Sigmoid colon (tissue), 7 donors: ENCODE results near the gene GCSAM. TPM values are rescaled to one million over a fixed set of nuclear protein-coding genes. Genes with fewer than 3 reads are reported as not detected.

Source experiments
- DNase-seq: peaks from one replicate; pipeline ENCODE4 v3.0.0-alpha.2; 2019
- H3K27ac ChIP-seq, 4 donors: fragments of 200-600 bp; sonication (generic); one replicate each; pipeline ENCODE4 v1.5.1; 2016 to 2019; ENCODE audit warnings: mild to moderate bottlenecking in 1 of 4
- H3K27me3 ChIP-seq, 3 donors: fragments of 200-600 bp; sonication (generic); one replicate each; pipeline ENCODE4 v1.5.1; 2019; ENCODE audit warnings: mild to moderate bottlenecking in 1 of 3
- H3K36me3 ChIP-seq, 4 donors: fragments of 200-600 bp; sonication (generic); one replicate each; pipeline ENCODE4 v1.5.1; 2016 to 2019
- H3K4me1 ChIP-seq, 4 donors: fragments of 200-600 bp; sonication (generic); one replicate each; pipeline ENCODE4 v1.5.1; 2017 to 2019
- H3K4me3 ChIP-seq, 4 donors: fragments of 200-600 bp; sonication (generic); one replicate each; pipeline ENCODE4 v1.5.1; 2017 to 2019; ENCODE audit warnings: mild to moderate bottlenecking in 2 of 4, moderate library complexity in 1 of 4
- H3K9me3 ChIP-seq, 4 donors: fragments of 200-600 bp in 3 of 4; sonication (generic) in 3 of 4; one replicate each; pipeline versions ENCODE4 v1.5.1 to v1.6.1; 2013 to 2019
- CTCF ChIP-seq, 4 experiments: fragments of 450-650 bp in 3 of 4; fragments of 200-600 bp in 1 of 4; IDR thresholded peaks; one replicate each; pipeline ENCODE4 v1.5.1; 2016 to 2019; ENCODE audit warnings: antibody characterized with exemption in 4 of 4, mild to moderate bottlenecking in 3 of 4, moderate library complexity in 2 of 4
- EP300 ChIP-seq, 4 donors: sonication (generic); formaldehyde crosslinking; IDR thresholded peaks; one replicate each; pipeline ENCODE4 v1.6.1; 2017; ENCODE audit warnings: antibody characterized with exemption in 4 of 4
- POLR2A ChIP-seq, 2 donors: fragments of 450-650 bp; IDR thresholded peaks; one replicate each; pipeline ENCODE4 v1.6.1; 2016; ENCODE audit warnings: antibody characterized with exemption in 2 of 2, mild to moderate bottlenecking in 2 of 2, moderate library complexity in 2 of 2
- POLR2AphosphoS5 ChIP-seq, 4 donors: sonication (generic); formaldehyde crosslinking; IDR thresholded peaks; one replicate each; pipeline ENCODE4 v1.6.1; 2017; ENCODE audit warnings: antibody characterized with exemption in 4 of 4
- WGBS, 2 donors: extraction: QIAGEN DNeasy Blood & Tissue Kit; methylation state at CpG; one replicate each; pipeline ENCODE4 v1.1.7; 2013; 5-methylcytosine and 5-hydroxymethylcytosine counted together
- intact Hi-C: fragments of 100-400 bp; cut with DNase I; formaldehyde crosslinking; loops from one replicate; pipeline ENCODE4 v1.15.1; 2023
- polyA plus RNA-seq, 3 donors: library from polyadenylated mRNA; stranded (reverse); fragments of 200-250 nt; gene quantifications; one replicate each; pipeline ENCODE4 v1.2.3, GENCODE V29; 2013
- total RNA-seq, 4 donors: library from RNA; depleted of rRNA; stranded (reverse); fragments of >200 nt; gene quantifications; one replicate each; pipeline ENCODE4 v1.1.0, GENCODE V29; 2016
- donor health status: healthy with polysubstance abuse.
- donor health status: Bipolar disorder and iron deficiency.
- donor health status: healthy.

Gene GCSAM
- total and polyA plus RNA-seq, 7 donors = 0.69 to 8.4 TPM; not detected in 5

- no peak overlapping the region for H3K4me3 ChIP-seq
- TF ChIP-seq EP300 (IDR thresholded peaks at IDR 0.05) (no peak), POLR2AphosphoS5 (IDR thresholded peaks at IDR 0.05) (no peak), CTCF (IDR thresholded peaks at IDR 0.05) (no peak), POLR2A (IDR thresholded peaks at IDR 0.05) (no peak)
- no peaks in the 10 kb centered on the region for H3K36me3 ChIP-seq
- no peak for DNase-seq
- no peaks in the 10 kb centered on the region for H3K9me3 ChIP-seq
- no peaks in the 10 kb centered on the region for H3K27me3 ChIP-seq
- H3K4me1 ChIP-seq = no peaks in the 10 kb centered on the region
- intact Hi-C loops = no loop called here
- no peak overlapping the region for H3K27ac ChIP-seq
- 23 to 63% methylated on average over 8 of the region's 8 CpGs for WGBS, 2 donors
These were observed 1.5 kb upstream of the GCSAM start for GRCh38 chr3:112134335-112135124.

GRCh38 chr3:112133626-112134334 lies 732 bp upstream of the GCSAM start:
- Histone ChIP-seq H3K27me3 (no peaks in the 10 kb centered on the region), H3K27ac (no peak overlapping the region), H3K4me3 (no peak overlapping the region), H3K4me1 (no peaks in the 10 kb centered on the region), H3K36me3 (no peaks in the 10 kb centered on the region), H3K9me3 (no peaks in the 10 kb centered on the region)
- DNase-seq = no peak
- WGBS, 2 donors = 87 to 89% methylated on average over 5 of the region's 5 CpGs
- intact Hi-C loops = no loop called here
- TF ChIP-seq EP300 (IDR thresholded peaks at IDR 0.05) = no peak
- no peak for TF ChIP-seq POLR2AphosphoS5 (IDR thresholded peaks at IDR 0.05)
- no peak for TF ChIP-seq CTCF (IDR thresholded peaks at IDR 0.05)

- Histone ChIP-seq H3K9me3 (no peaks in the 10 kb centered on the region), H3K27me3 (no peaks in the 10 kb centered on the region), H3K36me3 (no peaks in the 10 kb centered on the region), H3K4me1 (no peaks in the 10 kb centered on the region), H3K4me3 (no peak overlapping the region), H3K27ac (no peak overlapping the region)
- DNase-seq = no peak
- TF ChIP-seq POLR2AphosphoS5 (IDR thresholded peaks at IDR 0.05) (no peak), CTCF (IDR thresholded peaks at IDR 0.05) (no peak), EP300 (IDR thresholded peaks at IDR 0.05) (no peak), POLR2A (IDR thresholded peaks at IDR 0.05) (no peak)
- intact Hi-C loops = no loop called here
- WGBS, 2 donors = 63 to 93% methylated on average over 1 of the region's 1 CpG
These were observed 494 bp downstream of the GCSAM start for GRCh38 chr3:112132554-112132953.

- no peak overlapping the region for H3K4me3 ChIP-seq
- intact Hi-C loops = no loop called here
These were observed 960 bp downstream of the GCSAM start for GRCh38 chr3:112132088-112132487.

More at GRCh38 chr3:112132088-112132487, 960 bp downstream of the GCSAM start:
- no peak for DNase-seq
- no peak overlapping the region for H3K27ac ChIP-seq
- no peaks in the 10 kb centered on the region for H3K4me1 ChIP-seq
- no peaks in the 10 kb centered on the region for H3K27me3 ChIP-seq
- TF ChIP-seq CTCF (IDR thresholded peaks at IDR 0.05) = no peak
- TF ChIP-seq EP300 (IDR thresholded peaks at IDR 0.05) = no peak
- no peak for TF ChIP-seq POLR2A (IDR thresholded peaks at IDR 0.05)
- TF ChIP-seq POLR2AphosphoS5 (IDR thresholded peaks at IDR 0.05) = no peak
- WGBS, 2 donors = 76 to 93% methylated on average over 3 of the region's 3 CpGs
- H3K9me3 ChIP-seq = no peaks in the 10 kb centered on the region
- no peaks in the 10 kb centered on the region for H3K36me3 ChIP-seq
